Transverse colon (tissue), 4 donors: ENCODE data around the gene WWP2.

ENCODE experiments used
- POLR2AphosphoS5 ChIP-seq, 3 donors: sonication (generic); formaldehyde crosslinking; IDR thresholded peaks; one replicate each; pipeline ENCODE4 v1.6.1; 2016; ENCODE audit warnings: antibody characterized with exemption in 3 of 3
- TF ChIP-seq, protein P1 (sequence below), 5 experiments: fragments of 200-600 bp in 3 of 5; fragments of 450-650 bp in 2 of 5; sonication (generic) in 3 of 5; IDR thresholded peaks; 1 replicate in 2 of 5; 2 replicates in 3 of 5; pipeline ENCODE4 v1.5.1; 2016 to 2017; ENCODE audit warnings: antibody characterized with exemption in 5 of 5, inconsistent platforms in 3 of 5, mild to moderate bottlenecking in 2 of 5, moderate library complexity in 1 of 5

DNA sequence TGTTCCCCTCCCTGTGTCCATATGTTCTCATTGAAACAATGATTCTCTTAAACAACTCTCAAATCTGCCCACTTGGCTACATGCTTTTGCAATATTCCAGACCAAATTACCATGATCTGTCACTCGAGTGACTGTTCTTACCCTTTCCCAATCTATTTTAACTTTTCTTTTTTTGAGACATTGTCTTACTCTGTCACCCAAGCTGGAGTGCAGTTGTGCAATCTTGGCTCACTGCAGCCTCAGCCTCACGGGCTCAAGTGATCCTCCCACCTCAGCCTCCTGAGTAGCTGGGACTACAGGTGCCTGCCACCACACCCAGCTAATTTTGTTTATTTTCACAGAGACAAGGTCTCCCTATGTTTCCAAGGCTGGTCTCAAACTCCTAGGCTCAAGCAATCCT lies 130.2 kb downstream of the WWP2 start:
- TF ChIP-seq, protein P1, sequence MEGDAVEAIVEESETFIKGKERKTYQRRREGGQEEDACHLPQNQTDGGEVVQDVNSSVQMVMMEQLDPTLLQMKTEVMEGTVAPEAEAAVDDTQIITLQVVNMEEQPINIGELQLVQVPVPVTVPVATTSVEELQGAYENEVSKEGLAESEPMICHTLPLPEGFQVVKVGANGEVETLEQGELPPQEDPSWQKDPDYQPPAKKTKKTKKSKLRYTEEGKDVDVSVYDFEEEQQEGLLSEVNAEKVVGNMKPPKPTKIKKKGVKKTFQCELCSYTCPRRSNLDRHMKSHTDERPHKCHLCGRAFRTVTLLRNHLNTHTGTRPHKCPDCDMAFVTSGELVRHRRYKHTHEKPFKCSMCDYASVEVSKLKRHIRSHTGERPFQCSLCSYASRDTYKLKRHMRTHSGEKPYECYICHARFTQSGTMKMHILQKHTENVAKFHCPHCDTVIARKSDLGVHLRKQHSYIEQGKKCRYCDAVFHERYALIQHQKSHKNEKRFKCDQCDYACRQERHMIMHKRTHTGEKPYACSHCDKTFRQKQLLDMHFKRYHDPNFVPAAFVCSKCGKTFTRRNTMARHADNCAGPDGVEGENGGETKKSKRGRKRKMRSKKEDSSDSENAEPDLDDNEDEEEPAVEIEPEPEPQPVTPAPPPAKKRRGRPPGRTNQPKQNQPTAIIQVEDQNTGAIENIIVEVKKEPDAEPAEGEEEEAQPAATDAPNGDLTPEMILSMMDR (IDR thresholded peaks at IDR 0.05): no peak
- no peak for TF ChIP-seq POLR2AphosphoS5 (IDR thresholded peaks at IDR 0.05)
